Neural cell (in vitro differentiated cells): ENCODE results near the gene SLC22A5.

Experiments
- EP300 ChIP-seq: fragments of 450-650 bp; conservative IDR thresholded peaks from 2 replicates; pipeline ENCODE4 v1.6.1; 2014; ENCODE audit warnings: antibody characterized with exemption, mild to moderate bottlenecking, moderate library complexity; ENCODE audit not compliant: poor library complexity, severe bottlenecking
- MXI1 ChIP-seq: fragments of 450-650 bp; conservative IDR thresholded peaks from 2 replicates; pipeline ENCODE4 v1.6.1; 2014; ENCODE audit warnings: antibody characterized with exemption, mild to moderate bottlenecking; ENCODE audit not compliant: poor library complexity, severe bottlenecking
- TAF1 ChIP-seq: IDR thresholded peaks from 2 replicates; pipeline ENCODE4 v1.6.1; 2012; ENCODE audit warnings: low read depth
- TF ChIP-seq, protein P1 (sequence below): fragments of 450-650 bp; IDR thresholded peaks from 2 replicates; pipeline ENCODE4 v1.5.1; 2014; ENCODE audit warnings: antibody characterized with exemption, mild to moderate bottlenecking, moderate library complexity; ENCODE audit not compliant: poor library complexity, severe bottlenecking

DNA sequence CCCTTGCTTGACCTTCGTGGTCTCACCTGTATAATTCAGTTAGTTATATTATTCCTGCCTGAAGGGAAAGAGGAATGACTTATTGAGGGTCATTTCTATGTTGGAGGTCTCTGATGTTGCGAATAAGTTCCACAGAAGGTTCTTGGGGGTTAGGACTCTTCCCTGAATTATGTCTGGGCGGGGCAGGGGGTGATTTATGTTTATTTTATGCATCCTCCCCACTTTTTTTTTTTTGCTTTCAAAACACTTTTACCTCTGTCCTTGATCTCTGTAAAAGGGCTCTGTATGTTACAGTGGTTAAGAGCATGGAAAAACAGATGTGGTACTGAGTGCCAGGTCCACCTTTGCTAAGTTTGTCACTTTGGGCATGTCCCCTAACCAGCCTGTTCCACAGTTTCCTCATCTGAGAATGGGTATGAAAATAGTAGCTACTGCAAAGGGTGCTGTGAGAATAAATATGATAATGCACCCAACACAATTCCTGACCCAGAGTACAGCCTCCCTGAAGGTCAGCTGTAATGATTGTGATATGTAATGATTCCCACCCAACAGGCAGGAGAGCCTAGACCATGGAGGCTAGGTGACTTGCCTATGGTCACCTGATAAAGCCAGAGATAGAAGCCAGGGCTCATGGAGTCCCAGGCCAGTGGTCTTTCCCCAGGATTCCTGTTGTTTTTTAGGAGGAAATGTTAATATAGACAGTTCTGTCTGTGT is 54.8 kb downstream of the SLC22A5 start:
- no peak for TF ChIP-seq TAF1
- TF ChIP-seq, protein P1, sequence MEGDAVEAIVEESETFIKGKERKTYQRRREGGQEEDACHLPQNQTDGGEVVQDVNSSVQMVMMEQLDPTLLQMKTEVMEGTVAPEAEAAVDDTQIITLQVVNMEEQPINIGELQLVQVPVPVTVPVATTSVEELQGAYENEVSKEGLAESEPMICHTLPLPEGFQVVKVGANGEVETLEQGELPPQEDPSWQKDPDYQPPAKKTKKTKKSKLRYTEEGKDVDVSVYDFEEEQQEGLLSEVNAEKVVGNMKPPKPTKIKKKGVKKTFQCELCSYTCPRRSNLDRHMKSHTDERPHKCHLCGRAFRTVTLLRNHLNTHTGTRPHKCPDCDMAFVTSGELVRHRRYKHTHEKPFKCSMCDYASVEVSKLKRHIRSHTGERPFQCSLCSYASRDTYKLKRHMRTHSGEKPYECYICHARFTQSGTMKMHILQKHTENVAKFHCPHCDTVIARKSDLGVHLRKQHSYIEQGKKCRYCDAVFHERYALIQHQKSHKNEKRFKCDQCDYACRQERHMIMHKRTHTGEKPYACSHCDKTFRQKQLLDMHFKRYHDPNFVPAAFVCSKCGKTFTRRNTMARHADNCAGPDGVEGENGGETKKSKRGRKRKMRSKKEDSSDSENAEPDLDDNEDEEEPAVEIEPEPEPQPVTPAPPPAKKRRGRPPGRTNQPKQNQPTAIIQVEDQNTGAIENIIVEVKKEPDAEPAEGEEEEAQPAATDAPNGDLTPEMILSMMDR: no peak
- no peak for TF ChIP-seq EP300
- TF ChIP-seq MXI1: no peak
